Uterus (tissue), 2 donors: ENCODE measurements around the gene TICAM1.
"Not testable (repeated sequence)": the region's sequence is repeated elsewhere in the genome, so short reads cannot be mapped to it uniquely, and the experiment has no call there.

Experiments used
- CTCF ChIP-seq, 4 experiments: fragments of 200-600 bp in 2 of 4; fragments of 450-650 bp in 2 of 4; sonication (generic) in 2 of 4; IDR thresholded peaks; one replicate each; pipeline ENCODE4 v1.5.1; 2016 to 2019; ENCODE audit warnings: antibody characterized with exemption in 4 of 4, mild to moderate bottlenecking in 2 of 4, moderate library complexity in 1 of 4
- POLR2A ChIP-seq, 2 donors: fragments of 450-650 bp; IDR thresholded peaks; one replicate each; pipeline ENCODE4 v1.6.1; 2016; ENCODE audit warnings: antibody characterized with exemption in 2 of 2, mild to moderate bottlenecking in 1 of 2, moderate library complexity in 1 of 2

GRCh38 chr19:4853506-4853905, 22.0 kb upstream of the TICAM1 start:
- not testable (repeated sequence) for TF ChIP-seq CTCF, POLR2A (IDR thresholded peaks at IDR 0.05)
